NCI-H146 (cell line): ENCODE measurements around the gene TERT.
"Not testable (repeated sequence)": the region's sequence is repeated elsewhere in the genome, so short reads cannot be mapped to it uniquely, and the experiment has no call there.

Experiments
- DNase-seq: peaks from one replicate; lab custom pipeline; 2025; lab: John Stamatoyannopoulos, UW

The TERT gene

GRCh38 chr5:1294206-1294834 lies 548 bp downstream of the TERT start:
- peak; percentile 90 for DNase-seq

GRCh38 chr5:1293416-1294205 lies 1.3 kb downstream of the TERT start:
- DNase-seq = no peak

- DNase-seq = no peak
Measured at GRCh38 chr5:1292846-1293415, 1.9 kb downstream of the TERT start.

GRCh38 chr5:1292139-1292538 lies 2.7 kb downstream of the TERT start:
- DNase-seq = no peak

- peak; percentile 38 for DNase-seq
Measured at GRCh38 chr5:1291611-1292080, 3.2 kb downstream of the TERT start.

GRCh38 chr5:1290956-1291355 lies 3.9 kb downstream of the TERT start:
- not testable (repeated sequence) for DNase-seq

GRCh38 chr5:1289559-1289958 lies 5.3 kb downstream of the TERT start:
- not testable (repeated sequence) for DNase-seq

GRCh38 chr5:1288439-1289335 lies 6.2 kb downstream of the TERT start:
- no peak for DNase-seq

GRCh38 chr5:1285883-1286291 lies 9.0 kb downstream of the TERT start:
- DNase-seq = no peak

- DNase-seq = no peak
Measured at GRCh38 chr5:1285141-1285540, 9.7 kb downstream of the TERT start.

GRCh38 chr5:1284336-1284970 lies 10.4 kb downstream of the TERT start:
- DNase-seq = not testable (repeated sequence)

- not testable (repeated sequence) for DNase-seq
Measured at GRCh38 chr5:1283729-1284041, 11.2 kb downstream of the TERT start.

GRCh38 chr5:1282993-1283728 lies 11.7 kb downstream of the TERT start:
- not testable (repeated sequence) for DNase-seq

- DNase-seq = no peak
Measured at GRCh38 chr5:1282131-1282992, 12.5 kb downstream of the TERT start.

- no peak for DNase-seq
Measured at GRCh38 chr5:1281038-1281882, 13.6 kb downstream of the TERT start.

- DNase-seq = no peak
Measured at GRCh38 chr5:1280177-1281037, 14.5 kb downstream of the TERT start.

- DNase-seq = no peak
Measured at GRCh38 chr5:1279443-1280151, 15.3 kb downstream of the TERT start.
